ENCODE data around the gene AFF2.

DNA sequence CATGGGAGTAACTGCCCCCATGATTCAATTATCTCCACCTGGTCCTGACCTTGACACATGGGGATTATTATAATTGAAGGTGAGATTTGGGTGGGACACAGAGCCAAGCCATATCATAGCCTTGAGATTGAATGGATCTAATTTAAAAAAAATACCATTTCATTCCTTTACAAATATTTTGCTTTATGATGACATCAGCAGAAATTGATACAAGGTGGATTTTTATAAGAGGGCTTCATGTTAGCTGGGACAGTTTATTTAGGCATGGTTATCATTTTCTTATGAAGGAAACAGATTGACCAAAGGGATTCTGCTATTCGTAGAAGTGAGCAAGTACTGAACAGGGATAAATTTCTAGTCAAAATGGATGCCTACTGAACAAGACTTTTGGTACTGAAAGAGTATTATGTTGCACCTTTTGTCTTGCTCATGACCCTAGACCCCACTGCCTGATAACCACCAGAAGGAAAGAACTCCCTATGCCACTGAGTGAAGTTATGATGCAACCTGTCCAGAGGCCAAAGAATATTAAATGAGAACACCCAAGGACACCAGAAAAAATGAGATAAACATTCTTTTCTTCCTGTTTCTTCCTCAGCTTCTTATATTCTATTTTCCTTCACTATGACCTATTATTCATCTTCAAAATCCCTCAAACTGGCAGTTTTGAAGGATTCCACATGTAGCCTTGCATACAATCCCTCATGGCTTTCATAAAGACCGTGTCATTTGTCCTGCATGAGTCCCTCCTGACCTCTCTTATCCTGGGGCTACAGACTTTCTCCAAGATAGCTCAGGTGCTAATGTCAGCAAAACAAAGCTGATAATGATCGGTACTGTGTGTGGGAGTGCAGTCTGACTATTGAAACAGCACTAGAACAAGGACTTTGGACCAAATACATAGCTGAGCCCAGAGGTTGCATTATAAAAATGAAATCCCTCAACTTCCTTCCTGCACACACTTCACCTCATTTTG, 118.3 kb downstream of the AFF2 start:
- TF ChIP-seq CTCF (IDR thresholded peaks at IDR 0.05 in 4 of 5, conservative IDR thresholded peaks at IDR 0.05 in 1 of 5) (no peak), POLR2A (IDR thresholded peaks at IDR 0.05) (no peak)
